GM10847 (cell line): ENCODE data around the gene TIMM50.

Experiments
- POLR2A ChIP-seq: IDR thresholded peaks from 2 replicates; pipeline ENCODE4 v1.6.1; 2011; ENCODE audit not compliant: insufficient read length; ENCODE audit errors: extremely low read depth

TIMM50 gene

GRCh38 chr19:39492225-39492624 is 11.6 kb downstream of the TIMM50 start:
- no peak for TF ChIP-seq POLR2A

GRCh38 chr19:39492788-39493187 is 12.2 kb downstream of the TIMM50 start:
- no peak for TF ChIP-seq POLR2A

GRCh38 chr19:39494661-39495060 is 14.0 kb downstream of the TIMM50 start:
- TF ChIP-seq POLR2A: no peak

GRCh38 chr19:39496063-39496462 is 15.4 kb downstream of the TIMM50 start:
- no peak for TF ChIP-seq POLR2A

- TF ChIP-seq POLR2A: no peak
Observed at GRCh38 chr19:39497701-39497995, 17.0 kb downstream of the TIMM50 start.

GRCh38 chr19:39497996-39498797 is 17.6 kb downstream of the TIMM50 start:
- TF ChIP-seq POLR2A: no peak

- no peak for TF ChIP-seq POLR2A
Observed at GRCh38 chr19:39498798-39499642, 18.4 kb downstream of the TIMM50 start, which contains the start of gene DLL3. TSS of gene DLL3 (plus strand) at chr19:39498947. CDS start at chr19:39498975, 28 bp downstream.

- no peak for TF ChIP-seq POLR2A
Observed at GRCh38 chr19:39499932-39500331, 19.3 kb downstream of the TIMM50 start.

GRCh38 chr19:39500543-39500942 is 19.9 kb downstream of the TIMM50 start:
- no peak for TF ChIP-seq POLR2A

- no peak for TF ChIP-seq POLR2A
Observed at GRCh38 chr19:39501340-39501739, 20.7 kb downstream of the TIMM50 start.

GRCh38 chr19:39502640-39503417 is 22.2 kb downstream of the TIMM50 start:
- TF ChIP-seq POLR2A: no peak

GRCh38 chr19:39506598-39506943 is 25.9 kb downstream of the TIMM50 start:
- TF ChIP-seq POLR2A: no peak

- no peak for TF ChIP-seq POLR2A
Observed at GRCh38 chr19:39506944-39507714, 26.5 kb downstream of the TIMM50 start.

GRCh38 chr19:39507715-39508364 is 27.2 kb downstream of the TIMM50 start:
- TF ChIP-seq POLR2A: no peak
